Stimulated activated CD4-positive, alpha-beta T cell treated with anti-CD3 and anti-CD28 coated beads, Interleukin-15, amount 100 ng/mL, for 24 hours (primary cell): ENCODE data around the gene COL23A1.
A peak's percentile ranks its signal among the peaks of the same experiment; 100 is the strongest.
"Not testable (repeated sequence)": the region's sequence is repeated elsewhere in the genome, so short reads cannot be mapped to it uniquely, and the experiment has no call there.

Source experiments
- DNase-seq: peaks from one replicate; pipeline ENCODE4 v3.0.0-alpha.2; 2020

Gene COL23A1

GRCh38 chr5:178331491-178331996, 258.6 kb downstream of the COL23A1 start:
- DNase-seq = no peak

DNA sequence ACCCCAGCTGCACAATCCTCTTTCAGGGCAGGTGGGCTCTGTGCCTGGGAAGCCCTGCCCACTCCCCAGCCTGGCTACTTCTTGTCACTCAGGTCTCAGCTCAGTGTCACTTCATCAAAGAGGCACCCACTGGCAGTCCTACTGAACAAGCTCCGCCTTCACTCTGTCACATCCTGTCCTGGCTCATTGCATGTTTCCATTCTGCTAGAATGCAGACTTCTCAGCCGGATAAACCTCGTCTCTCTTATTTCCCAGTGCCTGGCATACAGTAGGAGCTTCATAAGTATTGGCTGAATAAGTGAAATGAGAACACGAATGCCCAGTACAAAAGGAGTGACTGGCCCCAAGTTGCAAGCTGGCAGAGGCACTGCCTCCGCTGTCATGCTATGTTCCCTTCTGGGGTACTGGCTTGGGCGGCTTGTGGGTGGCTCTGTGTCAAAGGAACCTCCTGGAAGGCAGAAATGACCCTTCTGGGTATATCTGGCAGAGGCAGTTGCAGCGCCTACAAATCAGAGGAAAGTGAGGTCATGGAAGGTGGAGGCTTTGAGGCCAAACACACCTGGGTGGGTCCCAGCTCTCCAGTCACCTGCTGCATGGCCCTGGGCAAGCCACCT, 259.3 kb downstream of the COL23A1 start:
- peak; percentile 5 for DNase-seq

GRCh38 chr5:178328826-178329730, 261.1 kb downstream of the COL23A1 start:
- no peak for DNase-seq

DNA sequence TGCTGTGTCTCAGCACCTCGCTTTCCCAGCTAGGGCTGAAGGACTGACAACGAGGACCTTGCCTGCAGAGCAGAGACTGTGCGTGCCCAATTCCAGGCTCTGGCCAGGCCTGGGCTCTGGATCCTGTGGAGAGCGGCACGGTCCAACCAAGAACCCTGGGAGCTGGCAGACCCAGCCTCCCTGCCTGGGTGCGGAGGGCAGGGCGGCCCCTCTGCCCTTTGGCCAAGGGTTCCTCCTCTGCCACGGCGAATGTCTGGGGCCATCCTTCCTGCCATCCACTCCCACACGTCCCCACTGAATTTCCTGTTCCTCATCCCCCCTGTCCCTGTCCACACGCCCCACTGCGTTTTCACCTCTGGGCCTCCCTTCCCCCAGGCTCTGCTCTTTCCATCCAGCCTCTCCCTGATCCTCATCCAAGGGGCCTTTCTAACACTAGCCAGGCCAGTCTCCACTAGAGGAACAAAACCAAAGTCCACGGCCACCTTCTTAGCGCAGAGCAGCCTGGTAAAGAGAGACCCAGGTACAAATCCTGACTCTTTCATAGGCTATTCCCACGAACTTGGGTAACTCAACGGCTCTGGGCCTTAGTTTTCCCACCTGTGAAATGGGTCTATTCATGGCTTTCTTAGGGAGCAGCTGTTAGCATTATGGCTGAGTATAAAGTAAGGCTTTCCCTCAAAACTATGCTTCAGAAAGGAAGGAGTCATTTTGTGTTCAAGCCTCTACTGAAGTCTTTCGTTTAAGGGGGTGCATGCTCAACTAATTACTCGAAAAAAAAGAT, 262.1 kb downstream of the COL23A1 start:
- DNase-seq = no peak

- no peak for DNase-seq
Observed at GRCh38 chr5:178327446-178327845, 262.7 kb downstream of the COL23A1 start.

- DNase-seq = no peak
Observed at GRCh38 chr5:178326374-178326715, 263.8 kb downstream of the COL23A1 start.

DNA sequence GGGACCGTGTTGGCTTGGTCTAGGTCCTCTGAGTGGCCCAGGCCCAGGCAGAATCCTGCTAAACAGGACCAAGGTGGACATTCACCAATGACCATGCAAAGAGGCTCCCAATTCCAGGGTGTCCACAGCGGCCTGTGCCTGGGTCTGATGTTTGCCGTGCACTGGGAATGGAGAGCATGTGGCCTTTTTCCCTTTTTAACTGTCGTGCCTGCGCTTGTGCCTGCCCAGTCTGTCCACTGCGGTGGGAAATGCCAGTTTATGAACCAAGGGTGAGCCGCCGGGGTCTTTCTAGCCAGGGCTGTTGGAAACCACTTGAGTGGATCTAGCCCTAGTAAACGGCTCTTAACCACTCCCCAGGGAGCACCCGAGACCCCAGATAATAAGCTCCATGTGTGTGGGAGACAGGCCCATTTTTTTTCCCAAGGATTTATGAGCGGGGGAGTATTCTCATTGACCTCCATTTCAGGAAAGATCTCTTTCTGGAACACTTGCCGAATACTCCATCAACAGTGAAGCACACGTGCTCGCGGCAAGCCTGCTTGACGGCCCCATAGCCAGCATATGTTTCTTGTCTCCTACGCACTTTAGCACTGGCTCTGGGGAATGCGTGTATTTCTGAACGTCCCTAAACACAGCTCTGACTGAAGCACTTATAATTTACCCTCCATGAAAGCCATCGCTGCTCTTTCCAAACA, 264.4 kb downstream of the COL23A1 start:
- DNase-seq = no peak

GRCh38 chr5:178325311-178325678, 264.9 kb downstream of the COL23A1 start:
- DNase-seq = no peak

GRCh38 chr5:178324481-178325310, 265.5 kb downstream of the COL23A1 start:
- DNase-seq = no peak

DNA sequence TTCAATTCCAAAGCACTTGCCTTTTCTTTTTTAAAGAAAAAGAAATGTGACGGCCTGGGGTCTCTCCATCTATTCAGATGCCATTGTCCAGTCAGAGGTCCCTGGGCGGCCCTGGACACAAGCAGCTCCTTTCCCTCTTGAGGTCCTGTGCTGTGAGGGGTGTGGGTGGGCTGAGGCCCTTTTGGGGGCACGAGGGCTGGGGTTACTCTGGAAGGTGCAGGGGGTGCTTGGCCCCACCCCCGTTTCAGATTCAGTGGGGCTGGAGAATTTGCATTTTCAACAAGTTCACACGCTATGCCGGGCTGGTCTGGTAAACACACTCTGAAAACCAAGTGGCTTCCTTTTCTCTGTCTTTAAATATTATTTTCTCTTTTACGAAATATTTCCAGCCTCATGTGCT, 266.2 kb downstream of the COL23A1 start:
- DNase-seq = no peak

GRCh38 chr5:178323541-178323865, 266.7 kb downstream of the COL23A1 start:
- DNase-seq = no peak

DNA sequence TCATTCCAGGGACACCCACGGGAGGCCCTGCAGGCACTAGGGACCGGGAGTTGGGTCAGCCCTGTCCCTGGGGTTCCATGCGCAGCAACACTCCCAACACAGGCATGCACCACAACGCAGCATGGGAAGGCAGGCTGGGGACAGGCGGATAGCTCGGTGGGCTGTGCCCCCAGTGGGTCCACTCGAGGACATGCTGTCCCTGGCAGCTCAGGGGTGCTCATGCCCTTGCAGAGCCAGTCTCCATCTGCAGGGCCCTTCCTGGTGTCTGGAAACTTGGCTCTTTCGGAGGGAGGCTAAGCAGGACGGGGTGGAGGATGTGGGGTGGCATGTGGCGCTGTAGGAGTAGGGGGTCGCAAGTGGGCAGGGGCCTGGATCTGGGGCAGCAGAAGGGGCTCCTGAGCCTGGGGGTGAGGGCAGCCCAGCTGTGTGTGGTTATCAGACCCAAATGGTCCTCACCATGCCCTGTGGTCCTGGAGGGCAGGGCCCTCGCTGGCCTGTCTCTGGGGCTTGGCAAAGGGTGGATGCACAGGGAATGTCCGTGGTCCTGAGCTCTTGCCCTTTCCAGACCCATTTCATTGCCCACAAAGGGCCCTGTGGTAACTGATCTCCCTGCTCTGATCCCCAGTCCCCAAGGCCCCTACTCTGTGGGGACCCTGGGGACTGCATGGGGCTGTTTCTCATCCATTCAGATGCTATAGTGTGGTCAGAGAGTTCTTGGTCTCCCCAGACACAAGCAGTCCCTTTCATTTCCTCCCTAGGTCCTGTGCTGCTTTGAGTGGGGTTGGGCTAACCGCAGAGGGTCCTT, 267.3 kb downstream of the COL23A1 start:
- DNase-seq = no peak

- DNase-seq = no peak
Observed at GRCh38 chr5:178320281-178320855, 269.8 kb downstream of the COL23A1 start.

- DNase-seq = no peak
Observed at GRCh38 chr5:178319541-178320041, 270.6 kb downstream of the COL23A1 start.

DNA sequence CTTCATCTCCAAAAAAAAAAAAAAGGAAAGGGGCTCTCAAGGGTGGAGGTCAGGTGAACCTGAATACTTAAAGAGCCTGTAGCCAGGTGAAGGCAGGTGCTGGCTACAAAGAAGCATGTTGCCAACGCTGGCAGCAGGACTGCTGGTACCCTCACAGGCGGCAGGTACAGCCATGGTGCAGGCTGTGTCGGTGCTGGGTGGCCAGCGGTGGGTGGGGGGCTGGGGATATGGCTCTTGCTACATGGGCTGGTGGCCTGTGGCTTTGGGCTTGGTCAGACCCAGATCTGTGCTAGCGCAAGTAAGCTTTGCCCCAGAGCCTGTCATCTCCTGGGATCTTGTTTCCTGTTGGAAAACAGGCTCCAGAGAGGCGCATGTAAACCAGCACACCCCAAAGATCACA, 271.3 kb downstream of the COL23A1 start:
- DNase-seq = no peak

- DNase-seq = no peak
Observed at GRCh38 chr5:178318382-178318781, 271.8 kb downstream of the COL23A1 start.

DNA sequence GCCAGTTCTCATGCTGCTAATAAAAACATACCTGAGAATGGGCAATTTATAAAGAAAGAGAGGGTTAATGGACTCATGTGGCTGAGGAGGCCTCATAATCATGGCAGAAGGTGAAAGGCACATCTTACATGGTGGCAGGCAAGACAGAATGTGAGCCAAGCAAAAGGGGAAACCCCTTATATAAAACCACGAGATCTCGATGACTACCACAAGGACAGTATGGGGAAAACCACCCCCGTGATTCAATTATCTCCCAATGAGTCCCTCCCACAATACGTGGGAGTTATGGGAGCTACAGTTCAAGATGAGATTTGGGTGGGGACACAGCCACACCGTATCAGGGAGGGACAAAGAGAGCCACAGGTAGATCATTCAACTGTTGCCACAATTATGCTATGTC, 272.5 kb downstream of the COL23A1 start:
- not testable (repeated sequence) for DNase-seq

DNA sequence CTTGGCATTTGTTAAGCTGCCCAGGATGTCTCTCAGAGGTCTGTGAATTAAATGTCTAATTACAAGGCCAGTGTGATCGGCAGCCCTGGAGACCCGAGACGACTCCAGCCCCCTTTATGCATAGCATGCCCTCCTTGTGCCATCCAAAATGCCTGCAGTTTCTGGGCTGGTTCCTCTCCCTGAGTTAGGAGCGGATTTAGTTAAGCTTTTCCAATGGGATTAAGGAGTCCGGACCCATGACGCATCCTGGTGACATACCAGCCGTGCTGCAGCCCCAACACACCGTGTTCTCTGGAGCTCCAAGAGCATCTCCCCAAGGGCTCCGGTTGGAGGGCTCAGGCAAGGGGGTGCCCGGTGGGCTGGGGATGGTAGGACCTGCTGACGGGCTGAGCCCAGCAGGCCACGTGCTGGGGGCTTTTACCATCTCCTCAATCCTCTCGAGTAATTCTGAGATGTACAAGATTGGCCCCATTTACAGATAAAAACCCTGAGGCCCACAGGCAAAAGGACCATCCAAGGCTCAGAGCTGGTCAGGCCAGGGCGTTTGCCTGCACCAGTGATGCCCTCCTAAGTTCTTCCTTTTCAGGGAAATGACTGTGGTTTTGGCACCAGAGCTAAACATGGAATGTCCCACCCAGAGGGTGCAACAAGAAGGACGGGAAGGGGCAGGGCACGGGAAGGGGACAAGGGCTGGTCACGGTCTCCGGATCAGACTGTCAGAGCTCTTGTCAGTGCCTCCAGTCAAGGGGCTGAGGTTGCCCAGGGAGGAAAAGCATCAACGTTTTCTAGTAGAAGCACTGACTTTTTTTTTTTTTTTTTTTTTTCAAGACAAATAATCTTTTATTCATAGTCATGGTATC, 275.0 kb downstream of the COL23A1 start:
- no peak for DNase-seq

DNA sequence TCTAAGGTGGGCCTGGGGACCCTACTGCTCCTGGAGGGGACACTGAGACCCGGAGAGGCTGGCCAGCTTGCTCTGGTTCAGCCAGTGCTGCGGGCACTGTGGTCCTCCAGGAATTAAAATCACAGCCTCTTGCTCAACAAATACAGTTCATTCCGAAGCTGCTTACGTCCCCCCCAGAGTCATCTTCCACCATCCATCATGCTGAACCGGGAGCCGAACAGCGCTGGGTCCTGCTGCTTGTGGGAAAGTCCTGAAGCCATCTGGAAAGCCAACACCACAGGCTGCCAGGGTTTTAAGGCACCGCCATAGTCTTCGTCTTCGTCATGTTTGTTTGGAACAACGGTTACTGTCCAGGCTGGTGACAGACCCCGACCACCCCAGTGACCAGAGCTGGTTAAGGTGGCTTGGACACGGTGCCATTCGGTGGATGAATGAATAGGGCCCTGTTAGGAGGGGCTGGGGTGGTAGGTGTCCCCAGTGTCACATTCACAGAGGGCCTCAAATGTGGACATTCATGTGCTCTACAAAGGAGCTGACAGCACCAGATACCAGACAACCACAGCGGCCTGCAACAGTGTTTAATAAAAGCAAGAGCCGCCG, 276.0 kb downstream of the COL23A1 start:
- DNase-seq = no peak
